Endothelial cell of umbilical vein (primary cell): Measurements from ENCODE around the gene MMP14.

Experiments
- CTCF ChIP-seq, 2 donors: IDR thresholded peaks; 1 replicate in 1 of 2; 2 replicates in 1 of 2; pipeline ENCODE4 v1.5.1; 2011; ENCODE audit warnings: low read length in 2 of 2, mild to moderate bottlenecking in 2 of 2, moderate library complexity in 2 of 2, control low read depth in 1 of 2, inconsistent platforms in 1 of 2, low read depth in 1 of 2; ENCODE audit not compliant: insufficient read depth in 1 of 2; ENCODE audit errors: extremely low read depth in 1 of 2
- EZH2 ChIP-seq: IDR thresholded peaks from 2 replicates; pipeline ENCODE4 v1.6.1; 2012; ENCODE audit warnings: borderline replicate concordance, low read depth, mild to moderate bottlenecking, moderate library complexity, low read length, inconsistent platforms; ENCODE audit not compliant: severe bottlenecking
- FOS ChIP-seq: IDR thresholded peaks from 2 replicates; pipeline ENCODE4 v1.6.1; 2011; ENCODE audit warnings: mild to moderate bottlenecking, low read length, moderate library complexity, borderline replicate concordance; ENCODE audit not compliant: insufficient read depth
- JUN ChIP-seq: IDR thresholded peaks from 2 replicates; pipeline ENCODE4 v1.6.1; 2011; ENCODE audit warnings: borderline replicate concordance, low read depth; ENCODE audit not compliant: insufficient read length, insufficient read depth
- MAX ChIP-seq: IDR thresholded peaks from 2 replicates; pipeline ENCODE4 v1.6.1; 2011; ENCODE audit not compliant: insufficient read depth, insufficient read length
- MYC ChIP-seq: IDR thresholded peaks from one replicate; pipeline ENCODE4 v1.6.1; 2011; ENCODE audit warnings: mild to moderate bottlenecking, low read depth, low read length
- POLR2A ChIP-seq: IDR thresholded peaks from 2 replicates; pipeline ENCODE4 v1.6.1; 2012; ENCODE audit warnings: low read depth, mild to moderate bottlenecking, control low read depth, low read length
- POLR2AphosphoS5 ChIP-seq: IDR thresholded peaks from 2 replicates; pipeline ENCODE4 v1.6.1; 2012; ENCODE audit warnings: low read depth, mild to moderate bottlenecking, control low read depth, low read length, moderate library complexity; ENCODE audit not compliant: insufficient read depth

- TF ChIP-seq JUN (no peak), CTCF (IDR thresholded peaks at IDR 0.05; ENCODE audit: extremely low read depth in 1 of 2, insufficient read depth in 1 of 2, low read depth in 1 of 2, low read length in 2 of 2) (no peak), EZH2 (no peak), POLR2AphosphoS5 (no peak), POLR2A (no peak), MYC (no peak), FOS (no peak), MAX (no peak)
Measured at GRCh38 chr14:22791301-22791700, 45.1 kb upstream of the MMP14 start.
